Hepatocyte (in vitro differentiated cells): ENCODE results near the gene SLC39A11. TPM values are rescaled to one million over a fixed set of nuclear protein-coding genes. Genes with fewer than 3 reads are reported as not detected.
A peak's percentile ranks its signal among the peaks of the same experiment; 100 is the strongest.

Experiments
- DNase-seq: peaks from one replicate; pipeline ENCODE4 v3.0.0-alpha.2; 2016; ENCODE audit warnings: low spot score
- H2AFZ ChIP-seq: fragments of 200-600 bp; sonication (generic); 2 replicates; pipeline ENCODE4 v1.6.0; 2016; ENCODE audit warnings: antibody characterized with exemption, mild to moderate bottlenecking
- H3K27ac ChIP-seq: fragments of 200-600 bp; sonication (generic); 2 replicates; pipeline ENCODE4 v1.5.1; 2016; ENCODE audit warnings: mild to moderate bottlenecking
- H3K27me3 ChIP-seq: fragments of 200-600 bp; sonication (generic); 2 replicates; pipeline ENCODE4 v1.6.1; 2016
- H3K36me3 ChIP-seq: fragments of 200-600 bp; sonication (generic); replicated peaks from 2 replicates; pipeline ENCODE4 v1.5.1; 2016; ENCODE audit warnings: low read depth; ENCODE audit not compliant: insufficient read depth
- H3K4me1 ChIP-seq: fragments of 200-600 bp; sonication (generic); 2 replicates; pipeline ENCODE4 v1.5.1; 2016; ENCODE audit warnings: mild to moderate bottlenecking, moderate library complexity; ENCODE audit not compliant: insufficient read depth
- H3K4me2 ChIP-seq: fragments of 200-600 bp; sonication (generic); 2 replicates; pipeline ENCODE4 v1.6.0; 2016
- H3K4me3 ChIP-seq: fragments of 200-600 bp; sonication (generic); 2 replicates; pipeline ENCODE4 v1.5.1; 2016; ENCODE audit warnings: mild to moderate bottlenecking
- H3K79me2 ChIP-seq: fragments of 200-600 bp; sonication (generic); 2 replicates; pipeline ENCODE4 v1.6.0; 2017; ENCODE audit warnings: mild to moderate bottlenecking
- H3K9me2 ChIP-seq: fragments of 200-600 bp; sonication (generic); replicated peaks from 2 replicates; pipeline ENCODE4 v1.6.0; 2017; ENCODE audit warnings: mild to moderate bottlenecking; ENCODE audit not compliant: insufficient read depth
- H3K9me3 ChIP-seq: fragments of 200-600 bp; sonication (generic); 2 replicates; pipeline ENCODE4 v1.5.1; 2016; ENCODE audit warnings: low read depth, mild to moderate bottlenecking
- H4K20me1 ChIP-seq: fragments of 200-600 bp; sonication (generic); 2 replicates; pipeline ENCODE4 v1.6.0; 2016; ENCODE audit warnings: mild to moderate bottlenecking; ENCODE audit not compliant: insufficient read depth, poor library complexity, severe bottlenecking
- EZH2 ChIP-seq: fragments of 200-600 bp; sonication (generic); IDR thresholded peaks from 2 replicates; pipeline ENCODE4 v1.6.1; 2016; ENCODE audit warnings: antibody characterized with exemption, mild to moderate bottlenecking, borderline replicate concordance
- EZH2phosphoT487 ChIP-seq: fragments of 200-600 bp; sonication (generic); IDR thresholded peaks from one replicate; pipeline ENCODE4 v1.6.1; 2018; ENCODE audit warnings: antibody characterized with exemption, mild to moderate bottlenecking, low read depth, moderate library complexity; ENCODE audit not compliant: unreplicated experiment, severe bottlenecking
- WGBS: methylation state at CpG from one replicate; pipeline ENCODE4 v1.1.6; 2016; ENCODE audit warnings: low lambda C conversion rate; ENCODE audit errors: missing lambda C conversion rate; 5-methylcytosine and 5-hydroxymethylcytosine counted together
- polyA plus RNA-seq: library from polyadenylated mRNA; unstranded; fragments of >200 nt; fragmentation: Nextera tagmentation; extraction: Ambion mirVana; gene quantifications from 2 replicates; pipeline ENCODE4 v1.2.1, GENCODE V29; 2016
- total RNA-seq: library from RNA; depleted of rRNA; stranded (reverse); fragments of >200 nt; gene quantifications from 2 replicates; pipeline ENCODE4 v1.2.3, GENCODE V29; 2014
- TF ChIP-seq, protein P1 (sequence below): fragments of 200-600 bp; sonication (generic); IDR thresholded peaks from 2 replicates; pipeline ENCODE4 v1.5.1; 2016; ENCODE audit warnings: antibody characterized with exemption, mild to moderate bottlenecking; ENCODE audit not compliant: poor library complexity

The SLC39A11 gene
- total and polyA plus RNA-seq, 2 experiments from 2014 or later = 37.7 to 39.1 TPM

DNA sequence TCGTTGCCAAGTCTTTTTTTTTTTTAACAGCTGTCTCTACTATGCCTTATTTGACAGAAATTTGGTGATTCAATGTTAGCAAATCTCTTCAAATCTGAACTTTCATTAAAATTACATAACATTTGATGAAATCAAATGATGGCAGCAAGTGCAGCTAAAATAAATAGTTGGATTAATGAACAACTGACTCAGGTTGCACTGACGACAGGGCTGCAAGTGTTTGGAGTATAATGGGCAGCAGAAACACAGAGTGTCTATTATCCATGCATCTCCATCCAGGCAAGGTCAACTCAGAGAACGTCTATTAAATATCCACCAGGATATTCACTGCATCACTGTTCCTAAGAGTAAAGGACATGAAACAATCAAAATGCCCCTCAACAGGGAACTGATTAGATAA lies 109.8 kb downstream of the SLC39A11 start:
- no peak for DNase-seq
- Histone ChIP-seq H3K4me1 (peaks cover 3% of the 10 kb centered on the region), H3K79me2 (no peaks in the 10 kb centered on the region), H3K36me3 (no peaks in the 10 kb centered on the region), H3K4me3 (no peak overlapping the region), H3K27ac (no peak overlapping the region), H3K9me2 (no peaks in the 10 kb centered on the region), H3K9me3 (no peaks in the 10 kb centered on the region), H4K20me1 (no peaks in the 10 kb centered on the region), H3K4me2 (no peak overlapping the region), H3K27me3 (no peaks in the 10 kb centered on the region), H2AFZ (no peak overlapping the region)
- TF ChIP-seq, protein P1, sequence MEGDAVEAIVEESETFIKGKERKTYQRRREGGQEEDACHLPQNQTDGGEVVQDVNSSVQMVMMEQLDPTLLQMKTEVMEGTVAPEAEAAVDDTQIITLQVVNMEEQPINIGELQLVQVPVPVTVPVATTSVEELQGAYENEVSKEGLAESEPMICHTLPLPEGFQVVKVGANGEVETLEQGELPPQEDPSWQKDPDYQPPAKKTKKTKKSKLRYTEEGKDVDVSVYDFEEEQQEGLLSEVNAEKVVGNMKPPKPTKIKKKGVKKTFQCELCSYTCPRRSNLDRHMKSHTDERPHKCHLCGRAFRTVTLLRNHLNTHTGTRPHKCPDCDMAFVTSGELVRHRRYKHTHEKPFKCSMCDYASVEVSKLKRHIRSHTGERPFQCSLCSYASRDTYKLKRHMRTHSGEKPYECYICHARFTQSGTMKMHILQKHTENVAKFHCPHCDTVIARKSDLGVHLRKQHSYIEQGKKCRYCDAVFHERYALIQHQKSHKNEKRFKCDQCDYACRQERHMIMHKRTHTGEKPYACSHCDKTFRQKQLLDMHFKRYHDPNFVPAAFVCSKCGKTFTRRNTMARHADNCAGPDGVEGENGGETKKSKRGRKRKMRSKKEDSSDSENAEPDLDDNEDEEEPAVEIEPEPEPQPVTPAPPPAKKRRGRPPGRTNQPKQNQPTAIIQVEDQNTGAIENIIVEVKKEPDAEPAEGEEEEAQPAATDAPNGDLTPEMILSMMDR = no peak
- TF ChIP-seq EZH2phosphoT487 (no peak), EZH2 (no peak)
- 75% methylated on average over 3 of the region's 3 CpGs for WGBS

DNA sequence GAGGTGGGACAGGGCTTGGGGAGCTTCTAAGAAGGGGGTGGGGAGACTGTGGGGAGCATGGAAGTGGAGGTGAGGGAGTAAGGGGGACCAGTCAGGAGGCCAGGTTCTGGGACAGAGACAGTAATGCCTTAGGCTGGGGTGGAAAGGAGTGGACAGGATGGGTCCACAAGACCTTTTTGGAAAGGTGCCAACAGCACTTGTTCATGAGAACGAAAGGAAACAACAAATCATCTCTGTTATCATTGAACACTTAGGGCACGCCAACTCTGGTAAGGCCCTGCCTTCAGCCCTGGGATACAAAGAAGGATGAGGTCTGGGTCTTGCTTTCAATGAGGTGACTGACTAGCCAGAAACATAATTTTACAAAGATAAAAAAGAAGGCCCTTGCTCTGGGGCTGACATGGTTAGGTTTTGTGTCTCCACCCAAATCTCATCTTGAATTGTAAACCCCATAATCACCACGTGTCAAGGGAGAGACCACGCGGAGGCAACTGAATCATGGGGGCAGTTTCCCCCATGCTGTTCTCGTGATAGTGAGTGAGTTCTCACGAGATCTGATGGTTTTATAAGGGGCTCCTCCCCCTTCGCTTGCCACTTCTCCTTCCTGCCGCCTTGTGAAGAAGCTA lies 113.8 kb downstream of the SLC39A11 start:
- DNase-seq = no peak

DNA sequence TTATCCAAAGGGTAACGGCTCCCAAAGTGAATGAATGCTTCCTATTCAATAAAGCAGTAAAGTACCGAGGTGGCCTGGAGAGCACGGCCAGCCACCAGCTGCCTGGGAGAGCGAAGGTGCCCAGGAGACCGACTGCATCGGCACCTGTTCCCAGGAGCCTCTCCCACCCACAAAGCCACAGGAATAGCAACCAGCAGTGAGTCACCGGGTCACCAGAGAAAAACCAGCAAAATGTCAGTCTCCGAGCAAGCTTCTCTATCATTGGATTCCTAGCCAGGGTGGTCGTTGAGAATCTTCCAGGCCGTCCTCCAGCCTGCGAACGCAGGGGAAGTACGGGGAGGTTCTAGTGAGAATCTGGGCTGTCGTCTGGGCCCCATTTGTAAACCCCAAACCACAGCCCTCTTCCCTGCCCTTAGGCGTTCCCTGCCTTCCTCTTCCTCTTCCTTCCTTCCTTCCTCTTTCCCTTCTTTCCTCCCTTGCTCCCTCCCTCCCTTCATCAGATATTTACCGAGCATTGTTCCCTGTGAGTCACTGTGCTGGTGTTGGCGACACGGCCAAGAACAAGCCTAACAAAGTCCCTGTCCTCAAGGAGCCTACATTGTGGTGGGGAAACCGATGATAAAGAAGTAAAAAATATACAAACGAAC lies 114.6 kb downstream of the SLC39A11 start:
- no peaks in the 10 kb centered on the region for H3K27me3 ChIP-seq
- H3K27ac ChIP-seq = peak overlapping the region; percentile 54
- no peaks in the 10 kb centered on the region for H3K9me3 ChIP-seq
- H3K4me1 ChIP-seq = peaks cover 13% of the 10 kb centered on the region
- whole genome bisulfite sequencing = 86% methylated on average over 20 of the region's 20 CpGs
- no peaks in the 10 kb centered on the region for H3K36me3 ChIP-seq
- H3K4me2 ChIP-seq = peak overlapping the region; percentile 43
- DNase-seq = peak; percentile 10
- no peak overlapping the region for H2AFZ ChIP-seq
- H3K79me2 ChIP-seq = no peaks in the 10 kb centered on the region
- H4K20me1 ChIP-seq = no peaks in the 10 kb centered on the region
- TF ChIP-seq EZH2phosphoT487 = no peak
- TF ChIP-seq EZH2 = no peak
- TF ChIP-seq, protein P1 = no peak
- no peaks in the 10 kb centered on the region for H3K9me2 ChIP-seq
- no peak overlapping the region for H3K4me3 ChIP-seq

More for the DNA sequence above, 113.8 kb downstream of the SLC39A11 start:
- Histone ChIP-seq H2AFZ (no peak overlapping the region), H3K9me2 (no peaks in the 10 kb centered on the region), H3K4me1 (peaks cover 13% of the 10 kb centered on the region), H3K79me2 (no peaks in the 10 kb centered on the region), H4K20me1 (no peaks in the 10 kb centered on the region), H3K4me3 (no peak overlapping the region), H3K27me3 (no peaks in the 10 kb centered on the region), H3K27ac (no peak overlapping the region), H3K4me2 (no peak overlapping the region), H3K9me3 (no peaks in the 10 kb centered on the region), H3K36me3 (no peaks in the 10 kb centered on the region)
- WGBS = 84% methylated on average over 9 of the region's 9 CpGs
- TF ChIP-seq EZH2phosphoT487 (no peak), EZH2 (no peak)
- TF ChIP-seq, protein P1 = no peak
